ENCODE data around the gene AOX1. TPM values are rescaled to one million over a fixed set of nuclear protein-coding genes. Genes with fewer than 3 reads are reported as not detected.
A peak's percentile ranks its signal among the peaks of the same experiment; 100 is the strongest.
"Not testable (repeated sequence)": the region's sequence is repeated elsewhere in the genome, so short reads cannot be mapped to it uniquely, and the experiment has no call there.

AOX1 gene
- polyA plus RNA-seq, 2 donors = 1.9 to 2.8 TPM

DNA sequence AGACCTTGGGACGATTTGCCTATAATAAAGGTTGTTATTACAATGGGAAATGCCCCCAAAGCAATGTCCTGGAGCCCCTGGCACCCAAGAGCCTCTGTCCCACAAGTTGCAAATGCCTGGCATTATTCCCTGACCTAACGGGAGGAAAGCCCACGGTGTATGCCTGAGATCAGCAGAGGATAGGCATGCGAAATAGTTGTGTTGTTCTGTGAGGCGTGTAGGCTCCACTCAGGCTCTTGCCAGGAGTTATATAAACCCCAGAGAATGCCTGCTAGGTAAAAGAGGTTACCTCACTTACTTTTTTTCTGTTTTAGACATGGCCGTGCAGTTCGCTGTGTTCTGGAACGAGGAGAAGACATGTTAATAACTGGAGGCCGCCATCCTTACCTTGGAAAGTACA is 52.1 kb downstream of the AOX1 start:
- no peaks in the 10 kb centered on the region for H3K27me3 ChIP-seq (ENCODE audit: control insufficient read depth in 1 of 2, insufficient read depth in 2 of 2, low read length in 2 of 2)
- peaks cover 0 to 3% of the 10 kb centered on the region in 2 donors for H3K36me3 ChIP-seq (ENCODE audit: control insufficient read depth in 2 of 2, insufficient read depth in 2 of 2, low read length in 1 of 2)
- no peaks in the 10 kb centered on the region for H3K9me3 ChIP-seq (ENCODE audit: control insufficient read depth in 2 of 2, insufficient read depth in 1 of 2, low read depth in 1 of 2, low read length in 1 of 2)
- H3K27ac ChIP-seq (ENCODE audit: low read depth in 2 of 2, low read length in 1 of 2) = no peak overlapping the region
- no peak overlapping the region for H3K4me3 ChIP-seq (ENCODE audit: low read depth in 1 of 2, low read length in 2 of 2)
- H3K4me1 ChIP-seq (ENCODE audit: control insufficient read depth in 2 of 2, insufficient read depth in 2 of 2, low read length in 1 of 2) = no peaks in the 10 kb centered on the region
- WGBS, 2 donors = 85% methylated on average over 9 of the region's 9 CpGs

DNA sequence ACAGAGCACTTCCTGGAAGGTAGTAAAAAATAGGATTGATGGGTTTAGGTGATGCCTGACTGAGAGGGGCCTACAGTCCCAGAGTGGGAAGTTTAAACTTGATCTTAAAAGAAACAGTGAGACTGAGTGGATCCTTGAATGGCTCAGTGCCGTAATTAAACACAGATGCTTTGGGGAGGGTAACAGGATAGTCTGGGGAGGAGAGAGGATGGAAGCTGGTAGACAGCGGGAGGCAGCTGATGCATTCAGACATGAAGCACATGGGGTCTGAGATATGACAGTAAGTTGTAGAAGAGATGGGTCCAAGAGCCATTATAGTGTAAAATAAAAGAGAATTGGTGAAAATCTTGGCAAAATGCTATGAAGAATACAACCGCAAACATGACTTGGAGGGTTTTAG is 54.4 kb downstream of the AOX1 start:
- Histone ChIP-seq H3K9me3 (ENCODE audit: control insufficient read depth in 2 of 2, insufficient read depth in 1 of 2, low read depth in 1 of 2, low read length in 1 of 2) (no peaks in the 10 kb centered on the region), H3K4me3 (ENCODE audit: low read depth in 1 of 2, low read length in 2 of 2) (no peak overlapping the region), H3K4me1 (ENCODE audit: control insufficient read depth in 2 of 2, insufficient read depth in 2 of 2, low read length in 1 of 2) (no peaks in the 10 kb centered on the region), H3K27me3 (ENCODE audit: control insufficient read depth in 1 of 2, insufficient read depth in 2 of 2, low read length in 2 of 2) (no peaks in the 10 kb centered on the region), H3K36me3 (ENCODE audit: control insufficient read depth in 2 of 2, insufficient read depth in 2 of 2, low read length in 1 of 2) (peaks cover 0 to 3% of the 10 kb centered on the region in 2 donors), H3K27ac (ENCODE audit: low read depth in 2 of 2, low read length in 1 of 2) (no peak overlapping the region)
- WGBS, 2 donors = 90 to 94% methylated on average over 3 of the region's 3 CpGs

DNA sequence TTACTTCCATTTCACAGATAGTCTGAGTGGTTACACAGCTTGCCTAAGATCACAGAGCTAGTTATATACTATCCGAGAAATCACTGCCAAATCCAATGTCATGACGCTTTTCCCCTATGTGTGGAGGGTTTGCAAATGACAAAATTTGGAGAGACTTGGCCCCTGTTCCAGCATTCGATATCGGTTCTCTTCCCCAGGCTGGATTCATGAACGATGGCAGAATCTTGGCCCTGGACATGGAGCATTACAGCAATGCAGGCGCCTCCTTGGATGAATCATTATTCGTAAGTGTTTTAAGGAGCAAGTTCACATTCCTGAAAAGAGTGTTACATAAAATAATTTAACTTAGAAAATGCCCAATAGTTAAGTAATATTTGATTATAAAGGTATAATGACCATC is 55.1 kb downstream of the AOX1 start:
- Histone ChIP-seq H3K36me3 (ENCODE audit: control insufficient read depth in 2 of 2, insufficient read depth in 2 of 2, low read length in 1 of 2) (peaks cover 0 to 3% of the 10 kb centered on the region in 2 donors), H3K4me1 (ENCODE audit: control insufficient read depth in 2 of 2, insufficient read depth in 2 of 2, low read length in 1 of 2) (no peaks in the 10 kb centered on the region), H3K27ac (ENCODE audit: low read depth in 2 of 2, low read length in 1 of 2) (no peak overlapping the region), H3K9me3 (ENCODE audit: control insufficient read depth in 2 of 2, insufficient read depth in 1 of 2, low read depth in 1 of 2, low read length in 1 of 2) (no peaks in the 10 kb centered on the region), H3K4me3 (ENCODE audit: low read depth in 1 of 2, low read length in 2 of 2) (no peak overlapping the region), H3K27me3 (ENCODE audit: control insufficient read depth in 1 of 2, insufficient read depth in 2 of 2, low read length in 2 of 2) (no peaks in the 10 kb centered on the region)
- WGBS, 2 donors = 88 to 90% methylated on average over 7 of the region's 7 CpGs

DNA sequence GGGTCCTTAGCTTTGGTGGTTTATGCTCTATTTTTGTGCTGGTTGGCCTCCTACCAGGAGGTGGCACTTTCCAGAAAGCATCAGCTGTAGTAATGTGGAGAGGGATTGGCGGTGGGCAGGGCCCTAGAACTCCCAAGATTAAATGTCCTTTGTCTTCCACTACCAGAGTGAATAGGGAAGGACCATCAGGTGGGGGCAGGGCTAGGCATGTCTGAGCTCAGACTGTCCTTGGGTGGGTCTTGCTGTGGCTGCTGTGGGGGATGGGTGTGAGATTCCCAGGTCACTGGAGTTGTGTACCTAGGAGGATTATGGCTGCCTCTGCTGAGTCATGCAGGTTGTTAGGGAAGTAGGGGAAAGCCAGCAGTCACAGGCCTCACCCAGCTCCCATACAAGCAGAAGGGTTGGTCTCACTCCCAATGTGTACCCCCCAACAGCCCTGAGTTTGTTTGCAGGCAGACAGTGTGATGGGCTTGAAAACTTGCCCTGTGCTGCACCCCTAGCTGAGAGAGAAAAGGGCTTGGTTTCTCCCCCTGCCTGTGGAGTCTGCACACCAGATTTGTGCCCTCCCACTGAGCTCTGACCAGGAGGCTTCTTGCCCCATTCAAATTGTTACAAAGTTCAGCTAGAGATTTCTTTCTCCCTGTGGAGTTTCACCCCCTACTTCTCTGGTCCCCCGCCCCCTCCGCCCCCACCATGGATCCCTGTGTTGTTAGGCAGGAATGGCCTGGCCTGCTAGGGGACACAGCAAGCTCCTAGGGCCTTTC is 62.9 kb downstream of the AOX1 start:
- H3K4me3 ChIP-seq (ENCODE audit: low read depth in 1 of 2, low read length in 2 of 2) = not testable (repeated sequence)

DNA sequence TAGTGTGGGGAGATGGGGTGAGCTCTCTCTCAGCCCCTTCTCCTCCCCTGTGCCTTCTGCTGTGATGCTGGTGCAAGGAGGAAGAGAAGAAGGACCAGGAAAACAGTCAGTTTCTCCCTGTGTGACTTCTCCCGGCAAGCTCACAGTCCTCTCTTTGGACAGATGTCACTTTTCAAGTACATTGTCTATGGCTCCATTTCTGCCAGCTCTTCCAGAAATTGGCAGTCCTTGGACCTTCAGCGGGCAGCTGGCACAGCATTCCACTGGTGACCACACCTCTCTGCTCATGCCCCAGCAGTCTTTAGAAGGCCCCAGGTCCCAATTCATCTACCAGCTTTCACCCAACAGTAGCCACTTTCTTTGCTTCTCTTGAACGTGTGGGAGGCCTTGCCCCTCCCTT is 63.9 kb downstream of the AOX1 start:
- WGBS, 2 donors = 62 to 78% methylated on average over 3 of the region's 3 CpGs
- H3K4me1 ChIP-seq (ENCODE audit: control insufficient read depth in 2 of 2, insufficient read depth in 2 of 2, low read length in 1 of 2) = peaks cover 4 to 5% of the 10 kb centered on the region in 2 donors
- no peaks in the 10 kb centered on the region for H3K27me3 ChIP-seq (ENCODE audit: control insufficient read depth in 1 of 2, insufficient read depth in 2 of 2, low read length in 2 of 2)
- no peaks in the 10 kb centered on the region for H3K9me3 ChIP-seq (ENCODE audit: control insufficient read depth in 2 of 2, insufficient read depth in 1 of 2, low read depth in 1 of 2, low read length in 1 of 2)
- H3K36me3 ChIP-seq (ENCODE audit: control insufficient read depth in 2 of 2, insufficient read depth in 2 of 2, low read length in 1 of 2) = no peaks in the 10 kb centered on the region
- no peak overlapping the region for H3K4me3 ChIP-seq (ENCODE audit: low read depth in 1 of 2, low read length in 2 of 2)
- no peak overlapping the region for H3K27ac ChIP-seq (ENCODE audit: low read depth in 2 of 2, low read length in 1 of 2)

More for the DNA sequence above, 62.9 kb downstream of the AOX1 start:
- H3K36me3 ChIP-seq (ENCODE audit: control insufficient read depth in 2 of 2, insufficient read depth in 2 of 2, low read length in 1 of 2); H3K27me3 ChIP-seq (ENCODE audit: control insufficient read depth in 1 of 2, insufficient read depth in 2 of 2, low read length in 2 of 2); H3K4me1 ChIP-seq (ENCODE audit: control insufficient read depth in 2 of 2, insufficient read depth in 2 of 2, low read length in 1 of 2); H3K9me3 ChIP-seq (ENCODE audit: control insufficient read depth in 2 of 2, insufficient read depth in 1 of 2, low read depth in 1 of 2, low read length in 1 of 2): not testable (repeated sequence)
- peak overlapping the region in 1 of 2 donors; percentile 28 for H3K27ac ChIP-seq (ENCODE audit: low read depth in 2 of 2, low read length in 1 of 2)
- 77 to 90% methylated on average over 3 of the region's 3 CpGs for WGBS, 2 donors

DNA sequence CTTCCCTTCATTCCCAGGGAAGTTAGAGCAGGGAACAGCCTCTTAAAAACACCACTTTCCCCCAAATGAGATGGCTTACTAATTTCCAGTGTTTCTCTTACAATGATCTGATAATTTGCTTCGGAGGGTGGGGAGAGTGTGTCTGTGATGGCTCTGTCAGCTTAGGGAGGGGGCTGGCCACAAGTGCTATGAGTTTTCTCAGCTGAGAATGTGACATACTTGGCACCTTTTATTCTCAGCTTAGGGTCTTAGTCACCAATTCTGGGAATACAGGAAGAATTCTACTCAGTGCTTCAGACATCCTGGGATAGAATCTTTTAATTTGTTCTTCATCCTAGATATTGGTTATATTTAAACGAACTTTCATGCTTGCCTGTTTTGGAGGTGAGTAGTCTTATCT is 64.4 kb downstream of the AOX1 start:
- 77 to 78% methylated on average over 2 of the region's 2 CpGs for WGBS, 2 donors
- Histone ChIP-seq H3K27ac (ENCODE audit: low read depth in 2 of 2, low read length in 1 of 2) (no peak overlapping the region), H3K36me3 (ENCODE audit: control insufficient read depth in 2 of 2, insufficient read depth in 2 of 2, low read length in 1 of 2) (no peaks in the 10 kb centered on the region), H3K9me3 (ENCODE audit: control insufficient read depth in 2 of 2, insufficient read depth in 1 of 2, low read depth in 1 of 2, low read length in 1 of 2) (no peaks in the 10 kb centered on the region), H3K4me1 (ENCODE audit: control insufficient read depth in 2 of 2, insufficient read depth in 2 of 2, low read length in 1 of 2) (peaks cover 4 to 5% of the 10 kb centered on the region in 2 donors), H3K27me3 (ENCODE audit: control insufficient read depth in 1 of 2, insufficient read depth in 2 of 2, low read length in 2 of 2) (no peaks in the 10 kb centered on the region), H3K4me3 (ENCODE audit: low read depth in 1 of 2, low read length in 2 of 2) (no peak overlapping the region)

DNA sequence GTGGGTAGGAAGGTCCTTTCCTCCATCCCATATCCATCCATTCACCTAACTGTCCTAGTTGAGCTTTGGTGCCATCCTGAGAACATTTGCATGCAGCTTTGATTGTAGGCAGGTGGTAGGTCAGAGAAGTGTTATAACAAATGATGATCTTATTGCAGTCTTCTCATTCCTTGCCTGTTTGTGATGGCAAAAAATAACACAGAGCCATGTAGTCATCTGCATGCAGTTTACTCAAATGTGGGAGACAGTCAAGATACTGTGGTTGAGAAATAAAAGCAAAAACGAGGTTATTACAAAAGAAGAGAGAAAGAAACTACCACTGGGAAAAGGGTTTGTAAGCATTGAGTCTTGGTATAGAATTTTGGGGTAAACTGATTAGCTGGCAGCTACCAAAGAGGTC is 66.3 kb downstream of the AOX1 start:
- Histone ChIP-seq H3K9me3 (ENCODE audit: control insufficient read depth in 2 of 2, insufficient read depth in 1 of 2, low read depth in 1 of 2, low read length in 1 of 2) (no peaks in the 10 kb centered on the region), H3K4me1 (ENCODE audit: control insufficient read depth in 2 of 2, insufficient read depth in 2 of 2, low read length in 1 of 2) (peaks cover 4 to 5% of the 10 kb centered on the region in 2 donors), H3K27me3 (ENCODE audit: control insufficient read depth in 1 of 2, insufficient read depth in 2 of 2, low read length in 2 of 2) (no peaks in the 10 kb centered on the region), H3K27ac (ENCODE audit: low read depth in 2 of 2, low read length in 1 of 2) (no peak overlapping the region), H3K4me3 (ENCODE audit: low read depth in 1 of 2, low read length in 2 of 2) (no peak overlapping the region), H3K36me3 (ENCODE audit: control insufficient read depth in 2 of 2, insufficient read depth in 2 of 2, low read length in 1 of 2) (no peaks in the 10 kb centered on the region)
- WGBS, 2 donors = 43% methylated on average over 1 of the region's 1 CpG

DNA sequence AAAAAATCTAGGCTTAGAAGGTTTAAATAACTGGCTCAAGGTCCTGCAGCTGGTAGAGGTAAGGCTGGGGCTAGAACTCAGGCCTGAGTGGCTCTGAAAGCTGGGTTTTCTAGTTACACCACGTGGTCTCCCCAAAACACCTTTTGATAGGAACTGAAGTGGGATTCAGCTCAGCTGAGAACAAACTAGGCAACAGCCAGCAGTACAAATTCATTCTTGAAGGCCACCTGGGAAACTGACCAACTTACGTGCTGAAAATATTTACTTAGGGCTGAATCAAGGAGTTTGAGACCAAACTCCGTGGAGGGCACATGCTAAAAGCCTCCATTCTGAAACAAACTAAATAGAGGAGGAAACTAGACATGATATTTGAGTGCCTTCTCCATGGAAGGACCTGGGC is 67.2 kb downstream of the AOX1 start:
- 67 to 86% methylated on average over 3 of the region's 3 CpGs for WGBS, 2 donors
- Histone ChIP-seq H3K36me3 (ENCODE audit: control insufficient read depth in 2 of 2, insufficient read depth in 2 of 2, low read length in 1 of 2) (no peaks in the 10 kb centered on the region), H3K9me3 (ENCODE audit: control insufficient read depth in 2 of 2, insufficient read depth in 1 of 2, low read depth in 1 of 2, low read length in 1 of 2) (no peaks in the 10 kb centered on the region), H3K4me1 (ENCODE audit: control insufficient read depth in 2 of 2, insufficient read depth in 2 of 2, low read length in 1 of 2) (peaks cover 4 to 5% of the 10 kb centered on the region in 2 donors), H3K27me3 (ENCODE audit: control insufficient read depth in 1 of 2, insufficient read depth in 2 of 2, low read length in 2 of 2) (no peaks in the 10 kb centered on the region), H3K27ac (ENCODE audit: low read depth in 2 of 2, low read length in 1 of 2) (no peak overlapping the region), H3K4me3 (ENCODE audit: low read depth in 1 of 2, low read length in 2 of 2) (no peak overlapping the region)

DNA sequence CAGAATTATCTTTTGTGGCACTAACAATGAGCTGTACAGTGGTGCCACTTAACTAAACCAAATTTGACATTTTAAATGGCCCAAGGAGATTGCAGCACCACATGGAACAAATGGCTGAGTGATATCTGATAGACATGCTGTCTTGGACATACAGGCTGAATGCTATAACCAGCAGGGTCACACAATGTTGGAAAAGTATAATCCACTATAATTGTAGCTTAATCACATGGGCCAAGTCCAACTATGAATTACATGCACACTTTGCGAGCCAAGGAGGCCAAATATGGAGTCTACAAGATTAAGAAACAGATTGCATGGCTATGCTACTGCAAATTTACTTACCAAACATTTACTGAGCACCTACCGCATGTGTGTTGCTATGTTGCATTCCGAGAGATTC is 69.0 kb downstream of the AOX1 start:
- H3K4me1 ChIP-seq (ENCODE audit: control insufficient read depth in 2 of 2, insufficient read depth in 2 of 2, low read length in 1 of 2) = no peaks in the 10 kb centered on the region
- 82 to 83% methylated on average over 3 of the region's 3 CpGs for WGBS, 2 donors
- no peaks in the 10 kb centered on the region for H3K27me3 ChIP-seq (ENCODE audit: control insufficient read depth in 1 of 2, insufficient read depth in 2 of 2, low read length in 2 of 2)
- H3K36me3 ChIP-seq (ENCODE audit: control insufficient read depth in 2 of 2, insufficient read depth in 2 of 2, low read length in 1 of 2) = no peaks in the 10 kb centered on the region
- no peak overlapping the region for H3K4me3 ChIP-seq (ENCODE audit: low read depth in 1 of 2, low read length in 2 of 2)
- H3K27ac ChIP-seq (ENCODE audit: low read depth in 2 of 2, low read length in 1 of 2) = no peak overlapping the region
- no peaks in the 10 kb centered on the region for H3K9me3 ChIP-seq (ENCODE audit: control insufficient read depth in 2 of 2, insufficient read depth in 1 of 2, low read depth in 1 of 2, low read length in 1 of 2)

DNA sequence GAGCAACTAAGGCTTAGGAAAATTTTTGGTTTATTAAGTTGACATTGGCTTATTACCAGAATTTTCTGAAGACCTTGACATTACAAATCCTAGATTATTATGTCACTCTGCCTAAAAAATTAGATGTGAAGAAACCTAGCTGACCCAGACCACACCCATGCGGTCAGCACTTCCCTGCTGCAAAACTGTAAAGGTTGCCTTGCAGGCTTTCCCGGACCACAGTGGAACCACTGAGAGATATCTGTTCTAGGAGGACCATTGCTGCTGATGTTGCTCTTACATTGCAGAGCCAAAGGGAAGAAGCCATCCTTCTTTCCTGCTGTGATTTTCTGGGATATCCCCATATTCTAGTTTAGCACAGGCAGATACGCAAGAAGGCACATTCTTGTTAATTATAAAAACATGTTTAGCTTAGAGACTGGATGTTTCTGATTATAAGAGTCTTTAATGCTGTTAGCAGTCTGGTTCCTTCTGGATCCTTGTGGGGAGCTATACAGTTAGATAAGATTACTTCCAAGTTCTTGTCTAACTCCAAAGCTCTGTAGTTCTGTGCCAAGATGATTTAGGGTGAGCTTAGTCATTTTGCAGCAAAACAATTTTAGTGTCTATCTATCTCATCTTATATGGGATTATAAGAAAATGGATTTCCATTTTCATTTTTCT is 70.2 kb downstream of the AOX1 start:
- WGBS, 2 donors = 69 to 84% methylated on average over 3 of the region's 3 CpGs
- Histone ChIP-seq H3K4me1 (ENCODE audit: control insufficient read depth in 2 of 2, insufficient read depth in 2 of 2, low read length in 1 of 2) (no peaks in the 10 kb centered on the region), H3K36me3 (ENCODE audit: control insufficient read depth in 2 of 2, insufficient read depth in 2 of 2, low read length in 1 of 2) (no peaks in the 10 kb centered on the region), H3K27ac (ENCODE audit: low read depth in 2 of 2, low read length in 1 of 2) (no peak overlapping the region), H3K27me3 (ENCODE audit: control insufficient read depth in 1 of 2, insufficient read depth in 2 of 2, low read length in 2 of 2) (no peaks in the 10 kb centered on the region), H3K4me3 (ENCODE audit: low read depth in 1 of 2, low read length in 2 of 2) (no peak overlapping the region), H3K9me3 (ENCODE audit: control insufficient read depth in 2 of 2, insufficient read depth in 1 of 2, low read depth in 1 of 2, low read length in 1 of 2) (no peaks in the 10 kb centered on the region)

Measured in esophagus (tissue), 2 donors.